Renal pelvis (tissue), 4 donors: ENCODE data around the gene TBC1D14. TPM values are rescaled to one million over a fixed set of nuclear protein-coding genes. Genes with fewer than 3 reads are reported as not detected.

ENCODE experiments used
- DNase-seq: peaks from one replicate; pipeline ENCODE4 v3.0.0-alpha.2; 2013
- polyA plus RNA-seq, 3 donors: library from polyadenylated mRNA; unstranded; fragments of 120-200 nt; gene quantifications; one replicate each; pipeline ENCODE4 v1.2.1, GENCODE V29; 2013; ENCODE audit not compliant: insufficient read length in 3 of 3

TBC1D14 gene
- polyA plus RNA-seq, 3 donors, result 61.3 to 68.0 (median 67.4) TPM

DNA sequence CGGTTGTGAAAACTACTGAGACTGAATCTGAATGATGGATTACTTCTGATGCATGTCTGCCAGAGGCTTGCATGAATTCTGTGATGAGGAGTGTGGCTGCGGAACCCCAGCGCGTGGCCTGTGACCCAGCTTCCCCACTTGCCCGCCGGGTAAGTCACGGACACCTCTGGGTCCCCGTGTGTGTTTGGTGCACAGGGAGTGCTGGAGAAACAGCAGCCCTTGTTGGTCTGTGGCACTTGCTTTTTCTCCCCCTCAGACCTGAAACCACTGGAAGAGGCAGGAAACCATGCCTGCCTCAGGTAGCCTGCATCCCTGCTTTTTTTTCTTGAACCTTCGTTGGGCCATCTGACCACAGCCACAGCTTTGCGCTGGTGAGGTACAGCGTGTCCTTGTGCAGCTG, 81.6 kb downstream of the TBC1D14 start:
- DNase-seq, result no peak

DNA sequence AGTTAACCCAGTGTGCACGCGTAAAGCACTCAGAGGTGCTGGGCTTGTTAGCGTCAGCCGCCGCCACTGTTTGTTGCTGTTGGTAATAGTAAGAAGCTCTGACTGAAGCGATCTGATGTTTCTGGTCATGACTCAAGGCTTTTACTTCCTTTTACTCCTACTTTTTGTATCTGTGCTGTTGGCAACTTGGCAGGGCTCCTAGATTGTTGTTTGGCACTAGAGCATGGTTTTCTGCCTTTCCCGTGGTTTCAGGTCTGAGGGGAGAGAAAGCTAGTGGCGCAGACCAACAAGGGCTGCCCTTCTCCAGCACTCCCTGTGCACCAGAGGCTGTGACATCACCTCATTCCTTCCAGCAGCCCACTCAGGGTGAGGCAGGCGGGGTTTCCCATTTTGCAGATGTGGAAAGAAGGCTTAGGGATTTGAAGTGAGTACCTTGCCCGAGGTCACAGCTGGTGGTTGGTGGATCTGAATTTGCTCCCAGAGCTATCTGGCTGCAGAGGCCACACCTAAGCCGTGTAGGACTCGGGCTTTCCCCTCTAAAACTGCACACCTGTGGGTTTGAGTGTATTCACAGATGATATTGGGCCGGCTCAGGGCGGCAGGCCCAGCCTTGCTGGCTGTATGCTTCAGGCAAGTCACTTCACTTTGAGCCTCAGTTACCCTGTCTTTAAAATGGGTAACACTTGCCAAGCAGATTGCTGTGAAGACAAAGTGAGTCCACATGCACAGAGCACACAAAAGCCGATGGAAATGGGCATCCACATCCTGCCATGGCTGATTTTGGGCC, 82.3 kb downstream of the TBC1D14 start:
- no peak for DNase-seq

DNA sequence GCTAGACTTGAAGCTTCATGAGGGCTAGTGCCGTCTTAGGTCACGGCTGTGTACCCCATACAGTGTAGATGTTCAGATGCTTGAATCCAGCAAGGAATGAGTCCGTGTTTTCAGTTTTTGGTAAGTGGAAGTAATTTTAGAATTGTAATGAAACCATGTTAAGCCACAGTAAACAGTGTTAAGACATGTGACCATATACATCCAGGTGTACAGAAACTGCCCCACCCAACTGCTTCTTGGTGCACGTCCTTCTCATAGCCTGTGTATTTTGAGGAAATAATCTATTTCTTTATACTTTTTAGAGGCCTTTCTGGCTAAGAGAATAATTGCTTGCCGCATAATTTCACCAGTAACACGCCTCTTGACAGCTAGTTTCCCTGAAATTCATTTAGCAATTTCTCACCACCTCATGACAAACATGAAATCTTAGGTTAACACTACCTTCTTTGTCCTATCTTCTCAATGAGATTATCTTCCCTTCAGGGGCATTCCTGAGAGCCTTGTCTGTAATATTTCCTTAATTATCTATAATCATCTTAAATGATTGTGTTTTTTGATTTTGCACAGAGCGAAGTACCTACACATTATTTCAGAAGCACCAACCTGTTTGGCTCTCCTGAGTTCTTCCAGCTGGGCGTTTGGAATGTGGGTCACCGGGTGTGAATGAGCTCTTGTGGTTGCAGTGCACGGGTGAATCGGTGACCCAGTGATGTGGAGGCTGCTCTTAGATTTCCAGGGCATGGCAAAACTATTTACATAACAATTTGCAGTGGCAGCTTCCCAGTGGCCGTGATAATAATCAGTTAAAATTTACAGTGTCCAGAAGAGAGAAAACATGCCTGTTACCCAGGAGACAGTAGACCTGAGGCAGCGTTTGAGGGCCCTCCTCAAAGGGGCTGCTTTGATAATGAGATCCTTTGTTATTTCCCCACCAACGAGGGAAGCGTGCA, 83.4 kb downstream of the TBC1D14 start:
- peak; percentile 69 for DNase-seq

DNA sequence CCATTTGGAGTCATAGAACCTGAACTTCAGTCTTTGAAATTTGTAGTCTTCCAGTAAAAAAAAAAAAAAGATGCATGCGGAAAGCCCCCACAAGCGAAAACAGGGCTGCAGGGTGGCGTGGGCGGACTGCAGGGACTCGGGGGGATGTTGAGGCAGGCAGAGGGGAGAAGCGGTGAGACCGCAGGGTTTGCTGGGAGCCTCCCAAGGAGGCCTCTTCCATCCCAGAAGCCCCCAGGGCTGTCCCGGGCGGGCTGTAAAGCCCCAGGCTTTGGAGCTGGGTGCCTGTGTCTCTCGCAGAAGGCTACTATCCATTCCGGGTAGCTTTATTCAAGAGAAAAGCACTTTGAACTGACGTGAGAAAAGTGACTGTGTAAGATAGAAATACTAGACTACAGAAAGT, 86.9 kb downstream of the TBC1D14 start:
- no peak for DNase-seq

DNA sequence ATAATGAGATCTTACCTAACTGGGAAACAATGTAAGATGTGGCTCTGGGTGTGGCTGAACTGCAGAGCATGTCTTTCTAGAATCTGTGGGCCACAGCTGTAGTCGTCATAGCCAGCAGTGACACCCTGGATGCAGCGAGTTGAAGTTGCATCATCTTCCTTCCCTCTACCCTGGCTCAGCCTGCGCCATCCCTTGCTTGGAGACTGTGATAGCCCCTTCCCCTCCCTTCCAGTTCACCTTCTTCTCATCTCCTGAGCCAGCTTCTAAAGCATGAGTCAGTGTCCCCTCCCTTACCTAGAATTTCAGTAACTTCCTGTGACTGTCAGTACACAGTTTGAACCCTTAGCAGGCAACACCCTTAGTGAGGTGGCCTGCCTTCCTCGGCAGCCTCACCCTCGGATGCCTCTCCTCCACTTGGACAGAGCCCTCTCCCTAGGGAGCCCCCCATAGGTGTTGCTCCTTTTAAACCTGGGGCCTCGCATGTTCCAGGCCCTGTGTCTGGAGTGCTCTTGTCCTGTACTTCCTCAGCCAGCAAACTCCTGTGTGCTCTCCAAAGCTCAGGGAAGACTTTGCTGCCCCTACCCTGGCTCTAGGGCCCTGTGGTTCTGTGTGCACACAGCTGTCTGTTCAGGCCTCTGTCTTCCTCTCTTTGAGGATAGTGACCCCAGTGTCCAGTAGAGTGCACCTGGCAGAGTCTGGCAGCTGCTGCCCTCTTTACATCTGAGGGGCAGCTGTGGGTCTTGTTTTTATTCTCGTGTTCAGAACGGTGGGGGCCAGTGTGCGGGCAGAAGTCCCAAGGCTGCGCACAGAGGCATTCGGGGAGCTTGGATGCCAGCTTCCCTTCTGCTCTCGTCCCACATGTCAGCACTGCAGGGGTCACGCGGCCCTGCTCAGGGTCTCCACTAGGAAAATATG, 89.8 kb downstream of the TBC1D14 start:
- no peak for DNase-seq

DNA sequence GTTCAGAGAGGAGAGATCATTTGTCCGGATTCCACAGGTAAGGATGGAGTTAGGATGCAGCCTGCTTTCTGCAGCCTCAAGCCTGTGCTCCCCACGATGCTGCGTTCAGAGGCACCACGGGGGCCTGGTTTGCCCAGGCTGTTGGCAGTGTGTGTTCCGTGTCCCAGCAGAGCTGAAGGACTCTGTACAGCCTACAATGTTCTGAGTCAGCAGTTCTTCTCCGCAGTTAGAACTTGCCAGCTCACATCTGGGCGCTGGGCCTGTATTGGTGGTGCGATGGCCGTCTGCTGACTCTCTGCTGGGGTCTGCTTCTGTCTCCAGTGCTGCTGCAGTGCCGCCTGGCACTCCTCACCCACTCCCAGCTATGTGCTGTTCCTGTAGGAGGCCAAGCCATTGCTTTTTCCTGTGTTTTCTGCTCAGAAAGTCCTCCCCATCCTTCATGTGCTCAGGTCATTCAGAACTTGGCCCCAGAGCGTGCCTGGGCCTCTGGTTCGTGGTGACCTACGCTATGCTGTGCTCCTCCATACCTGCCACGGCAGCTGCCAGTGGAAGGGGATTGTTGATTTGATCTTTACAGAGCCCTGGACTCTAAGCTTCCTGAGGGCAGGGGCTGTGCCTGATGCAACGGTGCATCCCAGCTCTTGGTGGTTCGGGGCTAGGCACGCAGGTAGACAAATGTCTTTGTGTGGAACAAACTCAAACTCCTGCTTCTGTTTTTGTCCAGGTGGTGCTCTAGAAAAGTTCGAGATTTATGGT, 91.0 kb downstream of the TBC1D14 start:
- no peak for DNase-seq

DNA sequence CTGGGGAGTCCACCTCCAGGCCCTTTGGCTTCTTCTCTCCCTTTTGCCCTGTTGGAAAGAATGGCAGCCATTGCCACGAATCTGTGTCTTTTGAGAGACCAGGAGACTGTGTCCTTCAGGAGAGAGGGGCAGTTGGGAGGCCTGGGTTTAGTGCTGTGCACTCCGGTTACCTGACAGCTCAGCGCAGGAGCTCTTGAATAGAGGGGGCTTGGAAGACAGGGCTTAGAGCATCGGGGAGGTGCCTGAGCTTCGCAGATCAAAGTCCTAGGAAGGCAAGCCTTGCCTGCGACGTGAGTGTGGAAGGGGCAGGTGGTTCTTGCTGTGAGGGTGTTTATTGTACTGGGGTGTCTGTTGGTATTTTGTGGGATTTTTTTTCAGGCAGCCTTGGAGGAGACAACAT, 91.6 kb downstream of the TBC1D14 start:
- no peak for DNase-seq

DNA sequence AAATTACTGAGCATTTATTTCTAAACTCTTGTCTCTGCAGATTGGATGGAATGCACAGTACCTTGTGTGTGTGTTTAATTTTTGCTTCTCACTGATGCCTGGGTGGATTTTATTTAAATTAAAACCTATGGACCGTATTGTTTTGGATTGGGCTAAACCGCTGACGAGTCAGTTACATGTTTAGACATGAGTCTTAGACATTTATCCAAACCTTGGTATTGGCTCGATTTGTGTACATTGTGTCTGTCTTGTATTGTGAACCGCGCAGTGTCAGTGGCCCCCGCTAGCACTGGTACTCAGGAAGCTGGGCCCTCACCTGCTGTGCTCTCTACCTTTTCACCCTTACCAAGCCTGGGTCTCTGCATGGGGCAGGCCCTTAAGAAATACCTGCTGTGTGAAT, 92.7 kb downstream of the TBC1D14 start:
- no peak for DNase-seq

DNA sequence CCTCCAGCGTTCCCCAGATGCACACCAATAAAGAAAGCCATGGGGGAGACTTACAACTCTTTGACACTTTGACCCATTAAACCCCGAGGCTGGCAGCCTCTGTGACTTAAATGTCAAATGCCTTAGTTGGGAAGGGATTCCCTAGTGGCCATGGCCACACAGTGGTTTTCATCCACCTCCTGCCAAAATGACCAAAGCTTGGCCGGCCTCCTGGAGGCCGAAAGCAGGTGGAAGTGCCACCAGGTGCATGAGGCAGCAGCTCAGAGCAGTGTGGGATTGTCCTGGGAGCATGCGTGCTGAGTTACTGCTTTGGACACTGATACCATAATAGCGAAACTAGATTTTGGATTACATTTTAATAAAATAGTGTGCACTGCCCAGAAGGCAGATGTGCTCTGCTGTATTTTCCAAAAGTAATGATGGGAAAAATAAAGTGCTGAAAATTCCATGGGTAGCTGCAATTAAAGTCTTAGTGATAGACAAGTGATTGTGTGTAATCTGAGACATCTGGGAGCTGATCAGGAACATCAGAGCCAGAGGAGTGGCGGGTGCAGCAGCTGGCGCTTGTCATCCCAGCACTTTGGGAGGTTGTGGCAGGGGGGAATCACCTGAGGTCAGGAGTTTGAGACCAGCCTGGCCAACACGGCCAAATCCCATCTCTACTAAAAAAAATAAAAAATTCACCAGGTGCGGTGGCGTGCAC, 93.7 kb downstream of the TBC1D14 start:
- no peak for DNase-seq

DNA sequence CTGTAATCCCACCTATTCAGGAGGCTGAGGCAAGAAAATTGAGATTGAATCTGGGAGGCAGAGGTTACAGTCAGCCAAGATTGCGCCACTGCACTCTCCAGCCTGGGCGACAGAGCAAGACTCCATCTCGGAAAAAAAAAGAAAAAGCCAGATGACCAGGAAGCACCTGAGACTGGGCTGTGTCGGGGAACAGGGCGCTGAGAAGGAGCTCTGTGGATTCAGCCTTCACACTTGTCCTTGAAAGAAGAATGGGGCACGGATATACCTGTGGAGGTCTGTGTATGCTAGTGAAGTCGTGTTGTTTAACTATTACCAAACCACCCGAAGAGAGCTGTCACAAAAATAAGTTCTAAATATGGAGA, 94.2 kb downstream of the TBC1D14 start:
- DNase-seq, result no peak

DNA sequence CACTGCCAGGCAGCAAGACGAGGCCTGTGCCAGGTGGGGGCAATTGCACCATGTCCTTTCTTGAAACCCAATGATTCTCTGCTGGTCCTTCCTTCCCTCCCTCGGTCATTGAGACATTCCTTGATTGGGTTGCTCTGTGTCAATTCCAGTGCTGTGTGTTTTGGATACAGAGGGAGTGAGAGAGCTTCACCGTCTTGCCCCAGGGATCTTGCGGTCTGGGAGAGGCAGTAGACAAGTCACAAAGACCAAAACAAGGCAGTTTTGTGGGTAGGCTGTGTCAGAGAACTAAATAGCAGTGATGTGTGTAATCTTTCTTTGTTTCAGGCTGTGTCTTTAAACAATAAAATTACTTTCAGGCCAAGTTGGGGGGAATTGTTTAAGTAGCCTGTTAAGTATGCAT, 94.7 kb downstream of the TBC1D14 start:
- no peak for DNase-seq

DNA sequence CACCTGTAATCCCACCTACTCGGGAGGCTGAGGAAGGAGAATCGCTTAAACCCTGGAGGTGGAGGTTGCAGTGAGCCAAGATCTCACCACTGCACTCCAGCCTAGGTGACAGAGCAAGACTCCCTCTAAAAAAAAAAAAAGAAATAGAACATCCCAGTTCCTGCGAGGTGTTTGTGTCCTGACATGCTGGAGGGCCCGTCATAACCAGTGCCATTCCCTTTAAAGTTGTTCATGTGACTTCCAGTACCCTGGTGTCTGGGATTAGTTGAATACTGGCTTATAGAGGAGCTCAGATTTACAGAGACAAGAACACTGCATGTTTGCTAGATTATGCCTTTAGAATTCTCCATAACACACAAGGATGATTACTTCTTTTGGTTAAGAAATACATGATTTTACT, 95.9 kb downstream of the TBC1D14 start:
- DNase-seq, result no peak

DNA sequence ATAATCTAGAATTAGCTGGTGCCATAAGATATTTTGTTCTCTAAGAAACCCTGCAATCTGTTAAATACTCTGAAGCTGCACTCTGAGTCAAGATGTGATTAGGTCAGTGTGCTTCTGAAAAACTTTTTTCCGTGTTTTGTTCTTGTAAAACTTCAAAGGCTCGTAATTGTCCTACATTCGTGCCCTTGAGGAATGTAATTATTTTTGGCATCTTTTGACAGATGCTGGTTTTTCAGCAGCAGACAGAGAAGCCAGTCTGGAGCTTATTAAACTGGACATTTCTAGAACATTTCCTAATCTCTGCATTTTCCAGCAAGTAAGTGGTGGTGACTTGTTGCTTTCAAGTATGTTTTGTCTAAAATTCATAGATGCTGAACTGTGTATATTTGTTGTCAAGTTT, 96.8 kb downstream of the TBC1D14 start:
- no peak for DNase-seq

DNA sequence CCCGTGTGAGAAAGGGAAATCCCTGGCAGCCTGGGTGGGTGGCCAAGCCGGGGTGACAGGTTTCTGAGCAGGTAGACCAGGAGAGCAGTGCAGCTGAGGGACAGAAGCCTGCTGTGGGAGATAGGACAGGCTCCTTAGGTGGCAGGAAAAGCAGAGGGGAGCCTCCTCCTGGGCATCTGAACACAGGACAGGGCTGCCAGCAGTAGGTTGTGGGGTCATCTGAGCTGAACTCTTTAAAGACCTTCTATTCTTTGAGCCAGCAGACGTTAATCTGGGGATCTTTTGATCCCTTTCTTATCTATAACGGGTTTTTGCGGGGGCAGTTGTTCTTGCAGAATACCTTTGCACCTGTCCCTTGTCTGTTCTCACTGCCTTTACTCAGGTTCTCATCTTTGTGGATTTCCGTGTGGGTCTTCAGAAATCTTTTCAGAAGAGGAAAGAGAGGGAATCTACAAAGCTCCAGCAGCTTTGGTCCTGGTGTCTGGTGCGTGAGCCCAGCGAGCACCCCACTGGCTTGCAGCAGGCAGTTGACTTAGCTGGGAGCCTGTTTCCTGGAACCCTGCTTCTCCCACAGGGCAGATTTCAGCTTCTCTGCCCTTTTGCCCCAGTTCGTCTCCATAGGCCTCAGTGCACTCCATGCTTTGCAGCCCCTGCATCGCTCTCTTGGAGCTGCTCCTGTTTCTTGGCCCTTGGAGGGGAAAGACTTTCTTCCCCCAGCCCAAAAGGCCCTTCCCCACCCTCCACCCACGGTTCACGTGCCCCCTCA, 97.7 kb downstream of the TBC1D14 start:
- no peak for DNase-seq

DNA sequence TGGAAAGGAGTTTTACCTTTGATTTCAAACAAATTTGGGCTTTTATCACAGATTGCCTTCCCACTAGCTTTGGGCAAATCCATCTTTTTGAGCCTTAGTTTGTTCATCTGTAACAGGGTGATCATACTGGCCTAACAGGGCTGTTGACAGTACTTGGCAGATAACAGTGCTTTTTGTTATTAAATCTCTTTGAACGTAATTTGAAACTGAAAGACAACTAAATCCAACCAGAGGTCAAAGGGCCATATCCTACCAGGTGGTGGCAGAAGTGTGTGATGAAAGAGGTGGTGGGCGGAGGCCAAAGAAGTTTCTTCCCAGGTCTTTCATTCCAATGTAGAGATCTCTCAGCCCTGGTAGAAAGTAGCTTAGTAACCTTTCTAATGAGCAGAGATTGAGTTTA, 98.3 kb downstream of the TBC1D14 start:
- no peak for DNase-seq

DNA sequence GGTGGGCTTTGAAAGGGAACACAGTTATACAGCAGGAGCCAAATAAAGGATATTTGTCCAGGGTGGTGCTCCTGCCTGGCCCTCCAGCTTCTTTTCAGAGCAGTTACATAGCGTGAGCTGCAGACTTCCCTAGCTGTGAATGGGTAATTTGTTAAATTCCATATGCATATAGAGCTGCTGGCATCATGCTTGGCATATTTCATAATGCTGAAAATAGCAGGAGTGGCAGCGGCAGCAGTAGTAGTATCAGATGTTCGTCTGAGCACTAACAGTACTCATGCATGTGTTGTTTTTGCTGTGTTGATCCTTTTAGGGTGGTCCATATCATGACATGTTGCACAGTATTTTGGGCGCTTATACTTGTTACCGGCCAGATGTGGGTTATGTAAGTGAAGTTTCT, 99.9 kb downstream of the TBC1D14 start:
- no peak for DNase-seq

DNA sequence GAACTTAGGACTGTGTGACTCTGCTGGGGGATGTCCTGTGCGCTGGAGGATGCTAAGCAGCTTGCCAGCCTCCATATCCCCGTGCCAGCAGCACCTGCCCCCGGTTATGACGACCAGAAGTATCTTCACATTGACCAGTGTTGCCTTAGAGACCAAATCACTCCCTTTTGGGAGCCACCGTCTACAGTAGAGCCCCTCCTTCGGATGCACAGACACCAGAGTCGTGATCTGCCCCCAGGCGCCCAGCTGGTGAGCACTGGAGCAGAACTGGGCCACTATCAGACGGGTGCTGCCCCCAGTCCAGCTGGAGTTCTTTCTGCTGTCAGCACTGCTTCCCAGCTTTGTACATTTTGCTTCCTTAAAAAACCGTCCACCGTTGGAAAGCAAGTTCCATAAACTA, 103.5 kb downstream of the TBC1D14 start:
- no peak for DNase-seq

DNA sequence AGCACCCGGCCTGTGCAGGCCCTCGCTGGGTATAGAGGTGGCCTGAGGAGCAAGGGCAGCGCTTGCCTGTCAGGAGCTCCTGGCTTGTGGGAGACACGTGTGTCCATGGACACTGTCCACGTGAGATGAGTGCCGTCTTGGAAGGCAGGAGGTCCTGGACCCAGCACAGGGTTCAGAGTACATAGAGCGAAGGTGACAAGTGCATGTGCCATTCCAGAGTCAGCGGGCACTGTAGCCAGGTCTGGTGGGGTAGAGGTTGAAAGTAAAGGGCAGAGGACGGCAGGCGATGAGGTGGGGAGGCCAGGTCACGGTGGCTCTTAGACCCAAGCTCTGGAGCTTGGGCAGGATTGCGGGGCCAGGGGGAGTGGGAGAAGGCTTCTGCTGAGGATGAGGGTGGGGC, 105.2 kb downstream of the TBC1D14 start:
- no peak for DNase-seq

DNA sequence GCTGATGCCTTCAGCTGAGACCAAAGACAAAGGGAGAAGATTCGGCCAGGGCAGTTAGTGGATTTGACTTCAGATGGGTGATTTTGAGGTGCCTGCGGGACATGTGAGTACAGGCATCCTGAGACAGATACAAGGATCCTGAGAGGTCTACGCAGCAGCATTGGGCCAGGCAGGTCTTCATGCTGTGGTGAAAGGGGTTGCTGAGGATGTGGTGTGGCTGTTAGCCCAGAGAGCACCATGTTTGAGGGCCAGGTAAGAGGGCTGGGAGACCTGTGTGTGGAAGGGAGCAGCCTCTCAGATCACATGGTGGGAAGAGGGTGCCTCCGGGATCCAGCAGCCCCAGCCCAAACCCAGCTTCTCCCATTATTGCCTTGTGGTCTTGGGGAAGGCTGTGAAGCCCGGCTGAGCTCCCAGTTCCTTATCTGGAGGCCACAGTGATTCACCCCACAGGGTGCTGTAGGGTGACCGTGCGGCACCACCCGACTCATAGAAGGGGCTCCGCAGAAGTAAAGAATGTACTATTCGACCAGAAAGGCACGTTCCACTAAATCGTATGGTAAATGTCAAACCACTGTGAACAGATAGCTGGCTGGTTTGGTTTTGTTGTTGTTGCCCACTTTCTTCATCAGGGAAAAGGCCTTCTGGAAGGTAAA, 105.9 kb downstream of the TBC1D14 start:
- DNase-seq, result no peak
